HG02571 (cell line): ENCODE data around the gene CACNG6.
"Not testable (repeated sequence)": the region's sequence is repeated elsewhere in the genome, so short reads cannot be mapped to it uniquely, and the experiment has no call there.

Source experiments
- ATAC-seq: cut with Tn5 transposase; IDR thresholded peaks from one replicate; pipeline ENCODE4 v1.9.1; 2021; ENCODE audit warnings: mild to moderate bottlenecking, moderate library complexity; ENCODE audit not compliant: unreplicated experiment

Gene CACNG6

GRCh38 chr19:53999694-54000093 lies 8.3 kb downstream of the CACNG6 start:
- ATAC-seq, result no peak

DNA sequence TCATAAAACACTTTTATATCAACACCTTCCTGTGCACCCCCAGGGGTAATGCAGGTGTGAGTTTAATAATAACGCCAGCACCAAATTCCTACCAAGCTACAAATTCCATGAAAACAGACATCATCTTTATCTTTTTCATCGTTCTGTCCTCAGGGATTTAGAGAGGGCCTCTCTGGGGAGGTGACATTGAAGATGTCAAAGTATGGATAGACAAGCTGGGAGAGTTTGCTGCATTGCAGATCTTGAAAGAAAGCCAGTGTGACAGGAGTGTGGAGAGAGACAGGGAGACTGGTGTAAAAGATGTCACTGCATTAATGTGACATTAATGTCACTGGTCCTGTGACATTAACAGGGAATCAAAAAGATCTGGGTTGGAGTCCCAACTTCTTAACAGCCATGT lies 10.1 kb downstream of the CACNG6 start:
- ATAC-seq, result no peak

GRCh38 chr19:54002495-54003315 lies 11.3 kb downstream of the CACNG6 start:
- no peak for ATAC-seq

DNA sequence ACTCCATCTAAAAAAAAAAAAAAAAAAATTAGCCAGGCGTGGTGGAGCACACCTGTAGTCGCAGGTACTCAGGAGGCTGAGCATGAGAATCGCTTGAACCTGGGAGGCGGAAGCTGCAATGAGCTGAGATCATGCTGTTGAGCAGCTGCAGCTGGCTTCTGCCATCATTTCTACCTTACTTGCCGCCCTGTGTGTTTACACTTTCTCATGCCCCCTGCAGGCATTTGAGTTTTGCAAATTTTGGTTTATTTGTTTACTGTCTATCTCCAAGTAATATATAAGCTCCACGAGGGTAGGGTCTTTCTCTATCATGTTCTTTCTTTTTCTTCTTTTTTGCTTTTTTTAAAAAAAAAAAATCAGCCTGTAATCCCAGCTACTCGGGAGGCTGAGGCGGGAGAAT lies 18.0 kb downstream of the CACNG6 start:
- no peak for ATAC-seq

DNA sequence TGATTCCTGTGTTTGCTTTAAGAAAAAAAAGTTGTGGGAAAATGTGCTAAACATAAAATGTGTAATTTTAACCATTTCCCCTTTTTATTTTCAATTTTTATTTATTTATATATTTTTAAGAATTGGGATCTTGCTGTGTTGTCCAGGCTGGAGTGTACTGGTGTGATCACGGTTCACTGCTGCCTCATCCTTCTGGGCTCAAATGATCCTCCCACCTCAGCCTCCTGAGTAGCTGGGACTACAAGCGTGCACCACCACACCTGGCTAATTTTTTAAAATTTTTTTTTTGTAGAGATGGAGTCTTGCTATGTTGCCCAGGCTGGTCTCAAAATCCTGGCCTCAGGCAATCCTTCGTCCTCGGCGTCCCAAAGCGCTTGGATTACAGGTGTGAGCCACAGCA lies 19.0 kb downstream of the CACNG6 start:
- ATAC-seq, result no peak

GRCh38 chr19:54011507-54012211 lies 20.2 kb downstream of the CACNG6 start:
- ATAC-seq, result no peak

DNA sequence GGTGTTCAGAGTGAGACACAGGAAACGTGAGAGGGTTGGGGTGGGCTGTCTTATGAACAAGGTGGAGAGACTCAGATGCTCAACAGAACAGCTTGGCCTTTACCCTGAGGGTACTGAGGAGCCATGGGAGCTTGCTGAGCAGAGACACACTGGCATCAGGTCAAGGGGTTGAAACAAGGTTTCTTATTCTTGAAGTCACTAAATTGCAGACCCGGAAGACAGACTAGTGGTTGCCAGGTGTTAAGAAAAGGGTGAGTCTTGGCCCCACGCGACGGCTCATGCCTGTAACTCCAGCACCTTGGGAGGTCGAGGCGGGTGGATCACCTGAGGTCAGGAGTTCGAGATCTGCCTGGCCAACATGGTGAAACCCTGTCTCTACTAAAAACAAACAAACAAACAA lies 22.4 kb downstream of the CACNG6 start:
- no peak for ATAC-seq

- ATAC-seq, result no peak
These were observed 23.6 kb downstream of the CACNG6 start for GRCh38 chr19:54014920-54015560.

- no peak for ATAC-seq
These were observed 25.8 kb downstream of the CACNG6 start for GRCh38 chr19:54017261-54017660.

DNA sequence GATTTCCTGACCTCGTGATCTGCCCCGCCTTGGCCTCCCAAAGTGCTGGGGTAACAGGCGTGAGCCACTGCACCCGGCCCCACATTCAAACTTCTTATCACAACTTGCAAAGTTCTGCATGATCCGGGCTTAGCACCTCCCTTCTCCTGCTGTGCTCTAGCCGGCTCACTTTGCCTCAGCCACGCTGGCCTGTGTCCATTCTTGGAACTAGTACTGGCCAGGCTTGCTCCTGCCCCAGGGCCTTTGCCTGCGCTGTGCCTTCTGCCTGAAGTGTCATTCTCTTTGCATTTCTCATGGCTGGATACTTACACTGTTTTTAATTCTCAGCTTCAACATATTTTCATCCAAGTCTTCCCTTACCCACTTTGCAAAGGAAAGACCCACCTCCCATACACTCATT lies 29.9 kb downstream of the CACNG6 start:
- no peak for ATAC-seq

GRCh38 chr19:54021932-54022331 lies 30.5 kb downstream of the CACNG6 start:
- no peak for ATAC-seq

- no peak for ATAC-seq
These were observed 31.8 kb downstream of the CACNG6 start for GRCh38 chr19:54023191-54023590.

- ATAC-seq, result no peak
These were observed 33.2 kb downstream of the CACNG6 start for GRCh38 chr19:54024660-54025059.

DNA sequence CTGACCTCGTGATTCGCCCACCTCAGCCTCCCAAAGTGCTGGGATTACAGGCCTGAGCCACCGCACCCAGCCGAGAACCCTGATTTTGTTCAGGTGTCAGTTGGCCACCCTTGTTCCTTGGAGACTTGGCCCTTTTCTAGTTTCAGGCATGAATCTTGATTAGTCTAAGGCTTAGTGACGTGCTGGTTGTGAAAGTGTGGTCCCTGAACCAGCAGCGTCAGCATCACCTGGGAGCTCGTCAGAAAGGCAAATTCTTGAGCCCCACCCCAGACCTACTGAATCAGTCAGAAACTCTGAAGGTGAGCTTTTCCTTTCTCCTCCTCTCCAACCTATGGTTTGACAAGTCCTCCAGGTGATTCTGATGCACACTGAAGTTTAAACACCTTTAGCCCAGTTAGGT lies 35.2 kb downstream of the CACNG6 start:
- ATAC-seq, result no peak

DNA sequence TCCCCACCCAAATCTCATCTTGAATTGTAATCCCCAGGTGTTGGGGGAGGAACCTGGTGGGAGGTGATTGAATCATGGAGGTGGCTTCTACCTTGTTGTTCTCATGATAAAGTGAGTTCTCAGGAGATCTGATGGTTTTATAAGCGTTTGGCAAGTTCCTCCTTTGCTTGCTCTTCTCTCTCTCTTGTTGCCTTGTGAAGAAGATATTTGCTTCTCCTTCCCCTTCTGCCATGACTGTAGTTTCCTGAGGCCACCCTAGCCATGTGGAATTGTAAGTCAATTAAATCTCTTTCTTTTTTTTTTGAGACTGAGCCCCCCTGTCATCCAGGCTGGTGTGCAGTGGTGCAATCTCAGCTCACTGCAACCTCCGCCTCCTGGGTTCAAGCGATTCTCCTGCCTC lies 37.9 kb downstream of the CACNG6 start:
- no peak for ATAC-seq

- no peak for ATAC-seq
These were observed 38.6 kb downstream of the CACNG6 start for GRCh38 chr19:54029930-54030490.

DNA sequence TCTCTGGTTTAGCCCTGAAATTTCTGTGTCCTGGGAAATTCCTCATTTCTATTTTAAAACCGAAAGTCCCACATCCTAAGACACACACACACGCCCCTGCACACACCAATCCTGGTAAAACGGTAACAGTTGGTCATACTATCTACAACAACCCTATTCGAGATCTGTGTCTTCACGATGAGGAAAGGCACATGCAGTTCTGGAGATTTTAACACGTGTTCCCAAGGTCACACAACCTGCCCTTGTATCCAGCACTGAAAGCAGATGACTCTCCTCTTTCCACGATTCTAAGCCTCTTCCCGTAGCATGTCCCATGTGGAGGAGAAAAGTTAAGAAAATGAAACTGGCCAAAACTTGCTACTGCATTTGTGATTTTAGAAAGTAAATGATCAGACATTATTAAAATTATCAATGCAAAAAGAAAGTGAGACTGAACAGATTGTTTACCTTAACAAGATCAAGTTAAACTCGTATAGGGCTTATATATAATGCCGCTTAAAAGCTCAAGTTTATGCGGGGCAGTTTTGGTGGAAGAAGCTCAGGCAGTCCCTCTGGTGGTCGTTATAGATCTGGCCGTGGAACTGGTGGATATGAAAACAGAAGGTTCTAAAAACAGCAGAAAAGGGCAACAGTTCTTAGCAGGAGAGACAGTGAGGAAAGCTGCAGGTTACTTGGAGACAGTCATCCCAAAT lies 39.6 kb downstream of the CACNG6 start:
- ATAC-seq, result no peak

- ATAC-seq, result no peak
These were observed 44.1 kb downstream of the CACNG6 start for GRCh38 chr19:54035215-54036178.

DNA sequence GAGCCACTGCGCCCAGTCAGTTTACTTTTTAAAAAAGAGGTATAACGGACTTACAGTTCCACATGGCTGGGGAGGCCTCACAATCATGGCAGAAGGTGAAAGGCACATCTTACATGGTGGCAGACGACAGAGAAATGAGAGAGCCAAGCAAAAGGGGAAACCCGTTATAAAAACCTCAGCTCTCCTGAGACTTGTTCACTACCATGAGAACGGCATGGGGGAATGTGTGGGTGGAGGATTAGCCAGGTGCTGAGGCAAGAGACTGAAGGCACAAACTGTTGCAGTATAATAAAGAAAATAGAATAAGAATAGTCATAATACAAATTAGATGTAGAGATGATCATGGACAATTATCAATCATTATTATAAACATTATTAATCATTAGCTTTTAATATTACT lies 45.1 kb downstream of the CACNG6 start:
- not testable (repeated sequence) for ATAC-seq

DNA sequence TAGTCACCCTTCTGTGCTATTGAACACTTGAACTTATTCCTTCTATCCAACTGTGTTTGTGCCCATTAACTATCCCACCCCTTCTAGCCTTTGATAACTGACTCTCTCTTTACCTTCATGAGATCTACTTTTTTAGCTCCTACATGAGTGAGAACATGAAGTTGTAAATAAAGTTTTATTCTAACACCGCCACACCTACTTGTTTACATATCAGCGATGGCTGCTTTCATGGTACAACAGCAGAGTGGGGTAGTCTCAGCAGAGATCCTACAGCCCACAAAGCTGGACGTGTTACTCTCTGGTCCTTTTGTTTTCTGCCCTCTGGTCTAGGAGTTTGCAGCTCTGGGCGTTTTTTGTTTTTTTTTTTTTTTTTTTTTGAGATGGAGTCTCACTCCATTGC lies 48.6 kb downstream of the CACNG6 start:
- no peak for ATAC-seq
